Activated CD4-positive, CD25-positive, alpha-beta regulatory T cell treated with anti-CD3 and anti-CD28 coated beads, Interleukin-2, amount 50 U/mL, for 24 hours (primary cell): ENCODE data around the gene EZH2.

Experiments used
- ATAC-seq, 2 donors: fragments of 150-1000 bp; cut with Tn5 transposase; one replicate each; pipeline ENCODE4 v1.10.0; 2021; ENCODE audit warnings: mild to moderate bottlenecking in 1 of 2, moderate library complexity in 1 of 2

The EZH2 gene

GRCh38 chr7:148761499-148762278 is 122.4 kb downstream of the EZH2 start:
- ATAC-seq = no peak
